Activated naive CD4-positive, alpha-beta T cell treated with Interleukin-2 at 50 U/mL for 16 hours (primary cell): ENCODE data around the gene VRTN.
"Not testable (repeated sequence)": the region's sequence is repeated elsewhere in the genome, so short reads cannot be mapped to it uniquely, and the experiment has no call there.

Source experiments
- DNase-seq: peaks from one replicate; pipeline ENCODE4 v3.0.0-alpha.2; 2020

VRTN gene

DNA sequence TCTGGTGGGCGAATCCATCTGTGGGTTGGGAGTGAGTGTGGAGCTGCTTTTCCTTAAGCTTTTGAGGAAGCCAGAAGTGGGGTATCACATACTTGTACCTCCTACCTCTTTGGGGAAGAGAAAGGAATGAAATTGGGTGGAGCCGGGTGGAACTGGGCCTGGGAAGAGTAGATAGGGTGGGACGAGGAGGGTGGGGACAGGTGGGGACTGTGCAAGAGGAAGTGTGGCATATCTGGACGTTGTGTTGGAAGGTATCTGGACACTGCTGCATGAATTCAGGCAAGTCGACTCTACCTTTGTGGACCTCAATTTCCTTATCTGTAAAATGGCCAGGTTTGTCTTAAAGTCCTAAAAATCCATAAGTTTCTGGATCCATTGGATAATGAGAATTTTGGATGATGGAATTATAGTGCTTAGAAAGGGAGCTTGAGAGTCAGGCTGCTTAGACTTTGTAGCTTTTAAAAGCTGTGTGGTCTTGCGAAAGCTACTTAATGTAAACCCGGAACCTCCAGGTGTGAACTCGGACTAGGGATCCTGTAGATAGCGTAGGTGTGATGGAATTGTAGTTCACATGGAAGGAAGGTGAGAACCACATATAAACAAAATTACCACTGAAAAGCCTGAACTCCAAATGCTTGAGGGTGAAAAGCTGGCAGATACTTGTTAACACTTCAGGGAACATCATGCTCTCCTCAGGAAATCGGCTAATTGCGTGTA, 2.1 kb downstream of the VRTN start:
- no peak for DNase-seq

DNA sequence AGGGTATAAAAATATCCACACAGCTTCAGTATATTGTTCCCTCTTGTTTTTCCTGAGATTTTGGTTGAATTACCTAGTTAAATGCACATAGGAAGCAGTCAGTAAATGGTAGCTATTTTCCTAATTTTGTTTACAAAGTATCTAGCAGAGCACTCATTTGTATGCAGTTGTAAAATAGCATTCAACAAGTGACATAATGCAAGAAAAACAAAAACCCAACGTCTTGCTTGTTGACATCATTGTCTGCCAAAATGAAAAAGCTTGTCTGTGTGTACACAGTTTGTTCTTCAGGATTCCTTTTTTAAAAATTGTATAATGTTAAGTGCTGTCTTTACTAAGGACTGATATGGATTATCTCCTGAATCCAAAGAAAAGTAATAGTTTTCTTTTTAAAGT, 2.7 kb downstream of the VRTN start:
- no peak for DNase-seq

DNA sequence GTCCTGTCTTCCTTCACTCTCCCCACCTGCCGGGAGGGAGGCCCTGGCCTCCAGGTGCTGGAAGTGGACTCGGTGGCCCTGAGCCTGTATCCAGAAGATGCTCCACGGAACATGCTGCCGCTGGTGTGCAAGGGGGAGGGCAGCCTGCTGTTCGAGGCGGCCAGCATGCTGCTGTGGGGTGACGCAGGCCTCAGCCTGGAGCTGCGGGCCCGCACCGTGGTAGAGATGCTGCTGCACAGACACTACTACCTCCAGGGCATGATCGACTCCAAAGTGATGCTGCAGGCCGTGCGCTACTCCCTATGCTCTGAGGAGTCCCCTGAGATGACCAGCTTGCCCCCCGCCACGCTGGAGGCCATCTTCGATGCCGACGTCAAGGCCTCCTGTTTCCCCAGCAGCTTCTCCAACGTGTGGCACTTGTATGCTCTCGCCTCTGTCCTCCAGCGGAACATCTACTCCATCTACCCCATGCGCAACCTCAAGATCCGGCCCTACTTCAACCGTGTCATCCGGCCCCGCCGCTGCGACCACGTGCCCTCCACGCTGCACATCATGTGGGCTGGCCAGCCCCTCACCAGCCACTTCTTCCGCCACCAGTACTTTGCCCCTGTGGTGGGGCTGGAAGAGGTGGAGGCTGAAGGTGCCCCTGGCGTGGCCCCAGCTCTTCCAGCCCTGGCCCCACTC, 8.8 kb downstream of the VRTN start:
- no peak for DNase-seq

DNA sequence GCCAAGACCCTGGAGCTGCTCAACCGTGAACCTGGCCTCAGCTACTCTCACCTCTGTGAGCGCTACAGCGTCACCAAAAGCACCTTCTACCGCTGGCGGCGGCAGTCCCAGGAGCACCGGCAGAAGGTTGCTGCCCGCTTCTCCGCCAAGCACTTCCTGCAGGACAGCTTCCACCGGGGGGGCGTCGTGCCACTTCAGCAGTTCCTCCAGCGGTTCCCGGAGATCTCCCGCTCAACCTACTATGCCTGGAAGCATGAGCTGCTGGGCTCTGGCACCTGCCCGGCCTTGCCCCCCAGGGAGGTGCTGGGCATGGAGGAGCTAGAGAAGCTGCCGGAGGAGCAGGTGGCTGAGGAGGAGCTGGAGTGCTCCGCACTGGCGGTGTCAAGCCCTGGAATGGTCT, 9.3 kb downstream of the VRTN start:
- DNase-seq = no peak

DNA sequence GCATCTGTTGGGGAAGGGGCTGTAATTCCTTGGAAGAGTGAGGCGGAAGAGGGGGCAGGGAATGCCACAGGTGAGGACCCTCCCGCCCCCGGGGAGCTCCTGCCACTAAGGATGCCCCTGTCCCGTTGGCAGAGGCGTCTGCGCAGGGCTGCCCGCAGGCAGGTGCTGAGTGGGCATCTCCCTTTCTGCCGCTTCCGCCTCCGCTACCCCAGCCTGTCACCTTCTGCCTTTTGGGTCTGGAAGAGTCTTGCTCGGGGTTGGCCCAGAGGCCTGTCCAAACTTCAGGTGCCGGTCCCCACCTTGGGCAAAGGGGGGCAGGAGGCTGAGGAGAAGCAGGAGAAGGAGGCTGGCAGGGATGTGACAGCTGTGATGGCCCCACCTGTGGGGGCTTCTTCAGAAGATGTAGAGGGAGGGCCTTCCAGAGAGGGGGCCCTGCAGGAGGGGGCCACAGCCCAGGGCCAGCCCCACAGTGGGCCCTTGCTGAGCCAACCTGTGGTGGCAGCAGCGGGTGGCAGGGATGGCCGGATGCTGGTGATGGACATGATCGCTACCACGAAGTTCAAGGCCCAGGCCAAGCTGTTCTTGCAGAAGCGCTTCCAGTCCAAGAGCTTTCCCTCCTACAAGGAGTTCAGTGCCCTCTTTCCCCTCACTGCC, 10.0 kb downstream of the VRTN start:
- DNase-seq = no peak

DNA sequence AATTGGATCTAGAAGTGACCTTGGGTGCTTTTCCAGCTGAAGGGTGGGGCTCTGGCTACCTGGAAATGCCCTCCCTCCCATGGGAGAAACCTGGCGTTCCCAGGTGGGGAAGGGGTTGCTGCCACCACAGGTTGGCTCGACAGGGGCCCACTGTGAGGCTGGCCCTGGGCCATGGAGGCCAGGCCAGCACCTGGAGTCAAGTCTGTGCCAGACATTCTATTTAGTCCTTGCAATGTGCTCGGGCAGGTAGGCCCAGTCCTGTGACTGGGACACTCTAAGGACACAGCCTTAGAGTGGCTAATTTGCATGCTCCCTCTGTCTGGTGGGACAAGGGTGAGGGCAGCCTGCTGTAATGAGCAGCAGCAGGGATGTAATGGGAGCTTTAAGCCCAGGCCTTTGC, 11.9 kb downstream of the VRTN start:
- no peak for DNase-seq

DNA sequence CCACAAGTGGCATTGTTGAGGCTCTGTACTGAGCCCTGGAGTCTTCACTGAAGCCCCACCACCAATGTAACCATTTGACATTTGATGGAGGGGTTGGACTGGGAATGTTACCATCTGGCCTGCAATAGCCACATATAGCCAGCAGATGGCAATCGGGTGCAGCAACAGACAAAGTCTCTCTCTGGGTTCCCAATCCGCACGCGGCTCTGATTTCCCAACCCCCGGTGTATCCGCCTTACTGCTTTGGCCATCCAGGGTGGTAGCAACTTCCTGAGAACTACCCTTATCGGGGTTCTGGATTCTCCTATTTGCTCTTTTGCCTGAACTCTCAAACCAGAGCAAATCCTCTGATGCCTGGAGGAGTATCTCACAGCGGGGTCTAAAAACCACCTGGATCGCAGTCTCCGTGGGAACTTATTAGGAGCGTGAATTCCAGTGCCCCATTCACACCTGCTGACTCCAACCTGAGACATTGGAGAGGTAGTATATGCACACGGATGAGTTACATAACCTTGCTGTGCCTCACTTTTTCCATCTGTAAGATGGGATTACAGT, 14.2 kb downstream of the VRTN start:
- peak; percentile 67 for DNase-seq

DNA sequence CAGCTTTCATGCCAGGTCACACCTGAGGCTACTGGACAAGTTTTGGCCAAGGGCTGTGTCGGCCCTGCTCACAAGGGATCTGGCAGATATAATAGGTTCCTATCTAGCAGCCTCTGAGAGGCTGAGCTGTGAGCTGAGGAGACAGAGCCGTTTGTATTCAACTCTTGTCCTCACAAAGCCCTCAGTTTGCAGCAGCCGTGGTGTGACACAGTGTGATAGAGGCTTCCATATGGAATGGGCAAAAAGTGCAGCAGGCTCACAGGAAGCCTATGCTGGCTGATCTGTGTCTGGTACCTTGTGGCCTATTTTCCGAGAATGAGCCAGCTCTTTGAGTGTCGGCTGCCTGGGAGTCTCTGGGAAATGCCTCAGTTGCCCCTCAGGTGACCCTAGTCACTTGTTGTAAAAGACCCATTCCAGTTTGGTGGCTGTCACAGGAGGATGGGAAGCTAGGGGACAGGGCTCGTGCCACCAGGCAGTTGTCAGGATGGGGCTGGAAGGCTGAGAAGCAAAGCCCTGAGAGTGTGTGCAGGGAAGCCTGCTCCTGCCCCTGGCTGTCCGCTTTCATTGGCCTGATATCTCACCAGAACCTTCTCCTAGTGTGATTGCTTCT, 16.1 kb downstream of the VRTN start:
- DNase-seq = no peak

DNA sequence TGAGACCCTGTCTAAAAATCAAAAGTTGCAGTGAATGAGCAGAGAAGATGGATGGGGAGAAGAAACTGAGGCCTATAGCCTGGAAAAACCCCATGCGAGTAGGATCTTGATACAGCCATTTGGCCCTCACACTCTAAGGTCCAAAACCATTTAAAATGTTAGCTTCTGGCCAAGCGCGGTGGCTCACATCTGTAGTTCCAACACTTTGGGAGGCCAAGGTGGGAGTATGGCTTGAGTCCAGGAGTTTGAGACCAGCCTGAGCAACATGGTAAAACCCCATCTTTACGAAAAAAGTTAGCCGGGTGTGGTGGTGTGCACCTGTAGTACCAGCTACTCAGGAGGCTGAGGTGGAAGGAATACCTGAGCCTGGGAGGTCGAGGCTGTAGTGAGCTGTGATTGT, 19.8 kb downstream of the VRTN start:
- DNase-seq = no peak

DNA sequence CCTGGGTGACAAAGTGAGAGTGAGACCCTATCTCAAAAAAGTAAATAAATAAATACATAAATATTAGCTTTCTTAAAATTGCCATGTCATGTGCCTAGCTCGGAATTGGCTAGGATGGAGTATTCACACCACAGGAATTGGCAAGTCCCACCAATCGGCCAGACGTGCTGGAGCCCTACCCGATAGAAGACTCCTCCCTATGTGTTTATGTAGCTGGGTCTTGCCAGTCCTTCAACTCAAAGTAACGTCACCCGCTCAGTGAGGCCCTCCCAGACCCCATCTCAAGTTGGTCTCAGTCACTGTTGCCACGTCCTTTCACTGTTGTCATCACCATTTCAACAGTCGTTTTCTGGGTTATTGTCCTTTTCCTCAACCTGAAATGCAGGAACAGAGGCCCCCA, 20.2 kb downstream of the VRTN start:
- no peak for DNase-seq

DNA sequence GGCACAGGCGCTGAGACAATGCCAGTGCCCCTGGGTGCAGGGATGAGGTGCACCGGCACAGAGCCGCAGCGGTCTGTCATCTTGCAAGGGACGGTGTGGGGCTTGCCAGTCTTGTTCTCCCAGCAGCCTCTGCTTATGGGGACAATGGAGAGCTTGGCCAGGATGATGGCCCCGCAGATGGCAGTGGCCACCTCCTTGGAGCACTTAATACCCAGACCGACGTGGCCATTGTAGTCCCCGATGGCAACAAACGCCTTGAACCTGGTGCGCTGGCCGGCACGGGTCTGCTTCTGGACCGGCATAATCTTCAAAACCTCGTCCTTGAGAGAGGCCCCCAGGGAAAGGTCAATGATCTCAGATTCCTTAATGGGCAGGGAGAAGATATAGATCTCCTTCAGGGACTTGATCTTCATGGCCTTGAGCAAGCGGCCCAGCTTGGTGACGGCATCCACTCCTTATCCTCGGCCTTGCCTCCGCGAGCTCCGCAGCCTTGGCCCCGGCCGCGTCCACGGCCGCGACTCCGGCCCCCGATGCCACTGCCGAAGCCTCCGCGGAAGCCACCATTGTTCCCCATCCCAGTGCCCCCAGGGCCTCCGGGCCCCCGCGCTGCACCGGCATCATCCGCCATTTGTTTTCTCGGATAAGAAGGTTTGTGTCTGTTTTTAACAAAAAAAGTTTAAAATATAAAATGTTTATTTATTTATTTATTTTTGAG, 29.9 kb downstream of the VRTN start:
- DNase-seq = no peak

DNA sequence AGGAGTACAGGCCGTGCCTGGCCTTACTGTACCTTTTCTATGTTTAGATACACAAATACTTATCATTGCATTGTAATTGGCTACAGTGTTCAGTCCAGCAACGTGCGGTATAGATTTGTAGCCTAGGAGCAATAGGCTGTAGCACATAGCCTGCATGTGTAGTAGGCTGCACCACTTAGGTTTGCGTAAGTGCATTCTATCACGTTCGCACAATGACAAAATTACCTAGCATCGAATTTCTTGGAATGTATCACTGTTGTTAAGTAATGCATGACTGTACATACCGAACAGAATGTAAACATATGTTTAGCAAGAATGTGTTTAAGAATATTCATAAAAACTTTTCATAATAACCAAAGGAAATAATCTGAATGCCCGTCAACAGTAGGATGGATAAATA, 31.9 kb downstream of the VRTN start:
- DNase-seq = no peak

DNA sequence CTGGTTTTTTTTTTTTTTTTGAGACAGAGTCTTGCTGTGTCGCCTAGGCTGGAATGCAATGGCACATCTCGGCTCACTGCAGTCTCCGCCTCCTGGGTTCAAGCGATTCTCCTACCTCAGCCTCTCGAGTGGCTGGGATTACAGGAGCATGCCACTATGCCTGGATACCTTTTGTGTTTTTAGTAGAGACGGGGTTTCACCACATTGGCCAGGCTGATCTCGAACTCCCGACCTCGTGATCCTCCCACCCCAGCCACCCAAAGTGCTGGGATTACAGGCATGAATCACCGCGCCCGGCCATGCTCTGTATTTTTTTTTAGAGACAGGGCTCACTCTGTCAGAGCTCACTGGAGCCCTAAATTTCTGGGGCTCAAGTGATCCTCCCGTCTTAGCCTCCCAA, 32.6 kb downstream of the VRTN start:
- no peak for DNase-seq

DNA sequence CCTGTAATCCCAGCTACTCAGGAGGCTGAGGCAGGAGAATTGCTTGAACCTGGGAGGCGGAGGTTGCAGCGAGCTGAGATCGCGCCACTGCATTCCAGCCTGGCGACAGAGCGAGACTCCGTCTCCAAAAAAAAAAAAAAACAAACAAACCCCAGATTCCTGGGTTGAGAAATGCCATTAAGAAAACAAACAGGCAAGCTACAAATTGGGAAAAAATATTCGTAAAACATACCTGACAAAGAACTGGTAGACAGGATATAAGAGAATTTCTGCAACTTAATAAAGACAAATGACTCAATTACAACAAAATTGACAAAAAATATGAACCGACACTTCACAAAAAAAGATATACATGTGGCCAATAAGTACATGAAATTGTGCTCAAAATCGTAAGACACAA, 33.3 kb downstream of the VRTN start:
- not testable (repeated sequence) for DNase-seq

DNA sequence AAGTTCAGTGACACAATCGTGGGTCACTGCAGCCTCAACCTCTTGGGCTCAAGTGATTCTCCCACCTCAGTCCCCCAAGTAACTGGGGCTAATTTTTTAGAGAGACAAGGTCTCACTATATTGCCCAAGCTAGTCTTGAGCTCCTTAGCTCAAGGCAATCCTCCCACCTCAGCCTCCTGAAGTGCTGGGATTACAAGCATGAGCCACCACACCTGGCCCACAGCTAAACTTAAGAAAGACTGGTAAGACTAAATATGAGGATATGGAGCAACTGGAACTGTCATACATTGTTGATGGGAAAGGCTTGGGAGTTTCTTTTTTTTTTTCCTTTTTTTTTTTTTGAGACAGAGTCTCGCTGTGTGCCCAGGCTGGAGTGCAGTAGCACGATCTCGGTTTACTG, 34.0 kb downstream of the VRTN start:
- DNase-seq = no peak

DNA sequence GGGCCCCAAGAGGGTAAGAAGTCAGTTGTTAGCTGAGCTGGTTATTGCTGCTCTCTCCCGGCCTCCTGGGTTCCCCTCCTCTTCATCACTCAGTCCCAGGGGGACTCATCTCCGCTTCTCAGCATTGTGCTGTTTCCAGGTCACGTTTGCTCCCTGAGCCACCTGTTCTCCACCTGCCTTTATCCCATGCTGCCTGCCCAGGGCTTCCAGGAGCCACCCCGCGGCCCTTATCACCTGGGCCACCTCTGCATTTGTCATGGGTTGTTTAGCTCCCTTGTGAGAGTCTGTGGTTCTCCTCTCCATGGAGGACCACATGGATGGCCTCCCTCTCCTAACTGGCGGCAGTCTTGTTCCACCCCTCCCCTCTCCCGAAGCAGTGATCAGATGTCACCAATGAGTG, 41.7 kb downstream of the VRTN start:
- no peak for DNase-seq

DNA sequence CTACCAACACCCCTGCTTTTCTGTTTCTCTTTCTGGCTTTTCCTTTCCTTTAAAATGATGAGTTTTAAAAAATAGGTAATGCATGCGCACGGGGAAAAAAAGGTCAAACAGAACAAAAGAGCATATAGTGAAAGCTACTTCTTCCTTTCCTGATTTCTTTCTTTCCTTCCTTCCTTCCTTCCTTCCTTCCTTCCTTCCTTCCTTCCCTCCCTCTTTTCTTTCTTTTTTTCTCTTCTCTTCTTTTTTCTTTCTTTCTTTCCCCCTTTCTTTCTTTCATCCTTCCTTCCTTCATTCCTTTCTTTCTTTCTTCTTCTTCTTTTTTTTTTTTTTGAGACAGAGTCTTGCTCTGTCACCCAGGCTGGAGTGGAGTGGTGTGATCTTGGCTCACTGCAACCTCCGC, 42.2 kb downstream of the VRTN start:
- not testable (repeated sequence) for DNase-seq

DNA sequence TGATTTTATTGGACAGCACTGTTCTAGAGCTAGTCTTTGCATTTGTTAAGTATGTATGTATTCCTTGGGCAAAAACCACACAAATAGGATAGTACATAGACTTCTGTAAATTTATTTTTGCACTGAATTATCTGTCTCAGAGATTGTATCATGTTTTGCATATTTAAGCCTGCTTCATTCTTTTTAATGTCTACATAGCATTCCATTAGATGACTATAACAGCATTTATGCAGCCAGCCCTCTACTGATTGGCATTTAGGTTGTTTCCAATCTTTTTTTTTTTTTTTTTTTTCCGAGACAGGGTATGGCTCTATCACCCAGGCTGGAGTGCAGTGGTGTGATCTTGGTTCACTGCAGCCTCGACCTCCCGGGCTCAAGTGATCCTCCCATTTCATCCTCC, 43.2 kb downstream of the VRTN start:
- no peak for DNase-seq

DNA sequence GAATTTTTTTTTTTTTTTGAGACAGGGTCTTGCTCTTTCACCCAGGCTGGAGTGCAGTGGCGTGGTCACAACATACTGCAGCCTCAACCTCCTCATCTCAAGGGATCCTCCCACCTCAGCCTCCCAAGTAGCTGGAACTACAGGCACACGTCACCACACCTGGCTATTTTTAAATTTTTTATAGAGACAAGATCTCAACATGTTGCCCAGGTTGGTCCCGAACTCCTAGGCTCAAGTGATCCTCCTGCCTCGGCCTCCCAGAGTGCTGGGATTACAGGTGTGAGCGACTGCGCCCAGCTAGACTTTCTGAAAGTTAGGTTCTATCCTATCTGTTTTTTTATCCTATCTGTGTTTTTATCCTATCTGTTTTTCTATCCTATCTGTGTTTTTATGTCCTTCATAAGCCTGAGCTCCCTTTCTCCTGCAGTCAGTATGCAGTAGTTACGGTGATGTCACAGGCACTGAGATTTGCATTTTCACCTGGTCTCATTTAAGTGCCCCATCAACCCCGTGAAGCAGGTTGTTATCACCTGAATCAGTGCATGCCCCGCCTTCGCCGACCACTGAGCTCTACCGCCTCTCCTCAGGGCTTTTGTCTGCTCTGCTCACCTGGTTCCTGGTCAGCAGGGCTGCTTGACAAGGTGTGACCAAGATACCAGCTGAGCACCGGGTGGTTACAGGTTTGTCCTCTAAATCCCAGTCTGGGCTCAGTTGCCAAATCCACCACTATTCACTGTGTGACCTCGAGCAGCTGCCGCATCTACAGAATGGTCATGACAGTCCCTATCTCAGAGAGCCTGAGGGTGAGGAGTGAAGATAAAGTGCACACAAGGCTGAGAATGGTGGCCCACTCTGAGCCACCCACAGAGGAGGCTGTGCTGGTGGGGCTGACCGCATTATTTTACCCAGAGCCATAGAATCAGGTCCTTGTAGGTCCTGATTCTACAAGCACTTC, 44.6 kb downstream of the VRTN start:
- DNase-seq = no peak

DNA sequence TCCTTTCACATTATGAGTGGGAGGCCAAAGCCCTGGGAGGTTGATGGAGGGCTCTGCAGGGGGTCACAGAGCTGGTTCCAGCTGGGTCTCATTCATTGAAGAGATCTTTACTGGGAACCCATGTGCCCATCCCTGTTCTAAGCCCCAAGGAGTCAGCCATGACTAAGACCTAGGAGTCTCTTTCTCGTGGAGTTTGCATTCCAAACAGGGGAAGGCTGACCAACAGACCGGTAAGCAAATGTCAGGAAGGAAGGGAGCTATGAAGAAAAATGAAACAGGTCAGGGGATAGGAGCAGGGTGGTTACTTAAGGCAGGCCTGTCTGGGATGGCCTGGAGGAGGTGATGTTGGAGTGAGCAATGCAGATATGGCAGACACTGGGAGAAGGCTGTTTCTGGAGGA, 46.3 kb downstream of the VRTN start:
- DNase-seq = no peak

DNA sequence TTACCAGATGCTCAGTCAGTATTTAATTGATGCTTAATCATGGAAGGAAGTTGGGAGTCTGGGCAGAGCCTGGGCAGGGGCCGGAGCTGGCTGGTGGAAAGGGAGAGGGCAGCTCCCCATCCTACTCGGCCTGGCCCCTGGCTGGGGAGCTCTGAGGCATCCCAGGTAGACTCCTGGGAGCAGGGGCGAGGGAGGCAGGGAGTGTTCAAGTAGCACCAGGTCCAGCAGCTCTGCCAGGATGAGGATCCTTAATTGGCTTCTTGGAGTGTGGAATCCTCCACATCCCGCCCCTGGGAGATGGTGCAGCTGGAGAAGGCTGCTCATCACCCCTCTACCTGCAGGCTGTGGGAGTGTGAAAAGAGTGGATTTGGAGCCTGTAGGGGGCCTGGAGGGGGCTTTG, 46.8 kb downstream of the VRTN start:
- DNase-seq = no peak
